Osteoblast (primary cell): ENCODE measurements around the gene HLA-DPA1. TPM values are rescaled to one million over a fixed set of nuclear protein-coding genes. Genes with fewer than 3 reads are reported as not detected.

Source experiments
- DNase-seq: peaks from one replicate; pipeline ENCODE4 v3.0.0; 2011; ENCODE audit warnings: low spot score, mixed read lengths; ENCODE audit not compliant: insufficient read length; ENCODE audit errors: missing footprints
- H2AFZ ChIP-seq: 2 replicates; pipeline ENCODE4 v1.6.0; 2011; ENCODE audit warnings: mild to moderate bottlenecking, low read length
- H3K27ac ChIP-seq: 2 replicates; pipeline ENCODE4 v1.5.1; 2011; ENCODE audit warnings: mild to moderate bottlenecking, low read depth, low read length, moderate library complexity
- H3K27me3 ChIP-seq: 2 replicates; pipeline ENCODE4 v1.6.0; 2012; ENCODE audit warnings: mild to moderate bottlenecking, control low read depth, inconsistent platforms, low read length, moderate library complexity; ENCODE audit not compliant: insufficient read depth
- H3K36me3 ChIP-seq: 2 replicates; pipeline ENCODE4 v1.5.1; 2011; ENCODE audit warnings: mild to moderate bottlenecking, low read length, control low read depth, moderate library complexity; ENCODE audit not compliant: insufficient read depth
- H3K4me1 ChIP-seq: 2 replicates; pipeline ENCODE4 v1.5.1; 2011; ENCODE audit warnings: mild to moderate bottlenecking, low read length, control low read depth, moderate library complexity; ENCODE audit not compliant: insufficient read depth
- H3K4me2 ChIP-seq: 2 replicates; pipeline ENCODE4 v1.6.0; 2011; ENCODE audit warnings: mild to moderate bottlenecking, low read length; ENCODE audit not compliant: insufficient read depth
- H3K4me3 ChIP-seq: fragments of 200-600 bp; sonication (generic); 3 replicates; pipeline ENCODE4 v1.5.1; 2012; ENCODE audit warnings: mild to moderate bottlenecking, low read length, inconsistent platforms; ENCODE audit not compliant: insufficient read depth
- H3K79me2 ChIP-seq: 2 replicates; pipeline ENCODE4 v1.6.0; 2012; ENCODE audit warnings: mild to moderate bottlenecking, low read length, control low read depth, inconsistent platforms; ENCODE audit not compliant: insufficient read depth
- H3K9me3 ChIP-seq: 2 replicates; pipeline ENCODE4 v1.5.1; 2011; ENCODE audit warnings: low read depth, low read length, control low read depth
- H4K20me1 ChIP-seq: 2 replicates; pipeline ENCODE4 v1.6.0; 2012; ENCODE audit warnings: mild to moderate bottlenecking, low read length, control low read depth; ENCODE audit not compliant: insufficient read depth
- total RNA-seq: library from RNA; depleted of rRNA; stranded (reverse); fragments of >200 nt; gene quantifications from 2 replicates; pipeline ENCODE4 v1.2.3, GENCODE V29; 2012
- TF ChIP-seq, protein P1 (sequence below): IDR thresholded peaks from 2 replicates; pipeline ENCODE4 v1.5.1; 2011; ENCODE audit warnings: mild to moderate bottlenecking, low read depth, low read length, moderate library complexity; ENCODE audit errors: extremely low read depth

Gene HLA-DPA1
- total RNA-seq, 1 donor = 5.4 TPM

DNA sequence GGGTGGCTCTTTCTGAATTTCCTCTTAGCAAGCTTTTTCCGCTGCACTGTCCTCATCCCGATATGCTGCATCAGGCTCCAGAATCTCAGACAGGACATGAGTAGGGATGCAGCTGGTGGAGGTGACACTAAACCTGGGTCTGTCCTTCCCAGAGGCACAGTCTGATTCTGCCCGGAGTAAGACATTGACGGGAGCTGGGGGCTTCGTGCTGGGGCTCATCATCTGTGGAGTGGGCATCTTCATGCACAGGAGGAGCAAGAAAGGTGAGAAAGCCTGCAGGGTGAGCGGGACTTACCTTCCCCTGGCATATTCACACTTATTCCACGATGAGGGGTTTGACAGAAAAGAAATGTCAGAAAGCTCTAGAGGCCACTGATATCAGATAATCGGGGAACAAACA lies 12.2 kb upstream of the HLA-DPA1 start:
- no peak overlapping the region for H3K4me2 ChIP-seq
- no peak for DNase-seq
- no peaks in the 10 kb centered on the region for H3K4me1 ChIP-seq
- no peaks in the 10 kb centered on the region for H4K20me1 ChIP-seq
- no peak overlapping the region for H3K27ac ChIP-seq
- H3K36me3 ChIP-seq = no peaks in the 10 kb centered on the region
- H2AFZ ChIP-seq = no peak overlapping the region
- peaks cover 8% of the 10 kb centered on the region for H3K27me3 ChIP-seq
- H3K9me3 ChIP-seq = no peaks in the 10 kb centered on the region
- no peaks in the 10 kb centered on the region for H3K79me2 ChIP-seq
- TF ChIP-seq, protein P1, sequence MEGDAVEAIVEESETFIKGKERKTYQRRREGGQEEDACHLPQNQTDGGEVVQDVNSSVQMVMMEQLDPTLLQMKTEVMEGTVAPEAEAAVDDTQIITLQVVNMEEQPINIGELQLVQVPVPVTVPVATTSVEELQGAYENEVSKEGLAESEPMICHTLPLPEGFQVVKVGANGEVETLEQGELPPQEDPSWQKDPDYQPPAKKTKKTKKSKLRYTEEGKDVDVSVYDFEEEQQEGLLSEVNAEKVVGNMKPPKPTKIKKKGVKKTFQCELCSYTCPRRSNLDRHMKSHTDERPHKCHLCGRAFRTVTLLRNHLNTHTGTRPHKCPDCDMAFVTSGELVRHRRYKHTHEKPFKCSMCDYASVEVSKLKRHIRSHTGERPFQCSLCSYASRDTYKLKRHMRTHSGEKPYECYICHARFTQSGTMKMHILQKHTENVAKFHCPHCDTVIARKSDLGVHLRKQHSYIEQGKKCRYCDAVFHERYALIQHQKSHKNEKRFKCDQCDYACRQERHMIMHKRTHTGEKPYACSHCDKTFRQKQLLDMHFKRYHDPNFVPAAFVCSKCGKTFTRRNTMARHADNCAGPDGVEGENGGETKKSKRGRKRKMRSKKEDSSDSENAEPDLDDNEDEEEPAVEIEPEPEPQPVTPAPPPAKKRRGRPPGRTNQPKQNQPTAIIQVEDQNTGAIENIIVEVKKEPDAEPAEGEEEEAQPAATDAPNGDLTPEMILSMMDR = no peak
- H3K4me3 ChIP-seq = no peak overlapping the region

DNA sequence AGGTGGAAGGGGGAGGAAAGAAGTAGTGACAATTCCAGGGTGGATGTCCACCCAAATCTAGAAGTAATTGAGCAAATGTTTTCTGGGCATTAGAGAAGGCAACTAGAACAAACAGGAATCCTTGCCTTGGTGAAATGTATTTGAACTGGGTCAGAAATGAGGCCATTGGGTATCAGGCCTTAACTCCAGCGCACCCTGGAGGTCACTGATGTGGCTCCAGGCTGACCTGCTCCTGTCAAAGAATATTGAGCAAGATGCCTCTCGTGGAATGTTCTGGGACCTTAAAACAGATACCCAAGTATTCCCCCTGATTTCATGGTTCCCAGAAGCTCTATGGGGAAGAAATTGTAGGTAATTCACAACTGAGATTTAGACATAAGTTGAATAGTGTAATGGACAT lies 9.3 kb upstream of the HLA-DPA1 start:
- no peak overlapping the region for H2AFZ ChIP-seq
- no peak overlapping the region for H3K4me3 ChIP-seq
- H3K36me3 ChIP-seq = no peaks in the 10 kb centered on the region
- no peak overlapping the region for H3K4me2 ChIP-seq
- H3K79me2 ChIP-seq = no peaks in the 10 kb centered on the region
- DNase-seq = peak; percentile 69
- H3K27me3 ChIP-seq = peaks cover 5% of the 10 kb centered on the region
- no peaks in the 10 kb centered on the region for H3K9me3 ChIP-seq
- peaks cover 5% of the 10 kb centered on the region for H3K4me1 ChIP-seq
- H4K20me1 ChIP-seq = no peaks in the 10 kb centered on the region
- H3K27ac ChIP-seq = no peak overlapping the region
- TF ChIP-seq, protein P1 = peak; percentile 72

GRCh38 chr6:33081098-33081824 lies 7.8 kb upstream of the HLA-DPA1 start:
- TF ChIP-seq, protein P1 = no peak
- Histone ChIP-seq H3K27ac (no peak overlapping the region), H2AFZ (peak overlapping the region; percentile 93), H3K79me2 (no peaks in the 10 kb centered on the region), H3K9me3 (no peaks in the 10 kb centered on the region), H3K36me3 (no peaks in the 10 kb centered on the region), H3K4me3 (peak overlapping the region; percentile 74), H3K4me2 (peak overlapping the region; percentile 86), H3K27me3 (peaks cover 7% of the 10 kb centered on the region), H4K20me1 (no peaks in the 10 kb centered on the region), H3K4me1 (peaks cover 5% of the 10 kb centered on the region)
- DNase-seq = no peak

GRCh38 chr6:33080127-33081089 lies 7.0 kb upstream of the HLA-DPA1 start:
- Histone ChIP-seq H3K36me3 (no peaks in the 10 kb centered on the region), H3K79me2 (no peaks in the 10 kb centered on the region), H3K27me3 (peaks cover 7% of the 10 kb centered on the region), H3K27ac (peak overlapping the region; percentile 5), H3K4me3 (peak overlapping the region; percentile 74), H3K4me2 (peak overlapping the region; percentile 86), H3K9me3 (no peaks in the 10 kb centered on the region), H4K20me1 (no peaks in the 10 kb centered on the region), H3K4me1 (peaks cover 5% of the 10 kb centered on the region), H2AFZ (peak overlapping the region; percentile 93)
- TF ChIP-seq, protein P1 = no peak
- DNase-seq = peak; percentile 82
